Measurements from ENCODE around the gene MPP4. TPM values are rescaled to one million over a fixed set of nuclear protein-coding genes. Genes with fewer than 3 reads are reported as not detected.

The MPP4 gene
- total and polyA plus RNA-seq, 10 of the 15 experiments (the other 5 are each of a cell fraction or from before 2014, with no cell fraction given): 0.03 to 0.14 (median 0.05) TPM; not detected in 4

GRCh38 chr2:201600906-201601305, 97.5 kb downstream of the MPP4 start (continued):
- TF ChIP-seq, protein P1, sequence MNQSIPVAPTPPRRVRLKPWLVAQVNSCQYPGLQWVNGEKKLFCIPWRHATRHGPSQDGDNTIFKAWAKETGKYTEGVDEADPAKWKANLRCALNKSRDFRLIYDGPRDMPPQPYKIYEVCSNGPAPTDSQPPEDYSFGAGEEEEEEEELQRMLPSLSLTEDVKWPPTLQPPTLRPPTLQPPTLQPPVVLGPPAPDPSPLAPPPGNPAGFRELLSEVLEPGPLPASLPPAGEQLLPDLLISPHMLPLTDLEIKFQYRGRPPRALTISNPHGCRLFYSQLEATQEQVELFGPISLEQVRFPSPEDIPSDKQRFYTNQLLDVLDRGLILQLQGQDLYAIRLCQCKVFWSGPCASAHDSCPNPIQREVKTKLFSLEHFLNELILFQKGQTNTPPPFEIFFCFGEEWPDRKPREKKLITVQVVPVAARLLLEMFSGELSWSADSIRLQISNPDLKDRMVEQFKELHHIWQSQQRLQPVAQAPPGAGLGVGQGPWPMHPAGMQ (IDR thresholded peaks at IDR 0.05; ENCODE audit: borderline replicate concordance): no peak
- TF ChIP-seq CBX3 (IDR thresholded peaks at IDR 0.05; ENCODE audit: borderline replicate concordance, low read depth) (no peak), BACH1 (IDR thresholded peaks at IDR 0.05; ENCODE audit: borderline replicate concordance) (no peak), MYB (IDR thresholded peaks at IDR 0.05; ENCODE audit: borderline replicate concordance, low read depth, low read length) (no peak), PAX8 (IDR thresholded peaks at IDR 0.05) (no peak)
- TF ChIP-seq, protein P2, sequence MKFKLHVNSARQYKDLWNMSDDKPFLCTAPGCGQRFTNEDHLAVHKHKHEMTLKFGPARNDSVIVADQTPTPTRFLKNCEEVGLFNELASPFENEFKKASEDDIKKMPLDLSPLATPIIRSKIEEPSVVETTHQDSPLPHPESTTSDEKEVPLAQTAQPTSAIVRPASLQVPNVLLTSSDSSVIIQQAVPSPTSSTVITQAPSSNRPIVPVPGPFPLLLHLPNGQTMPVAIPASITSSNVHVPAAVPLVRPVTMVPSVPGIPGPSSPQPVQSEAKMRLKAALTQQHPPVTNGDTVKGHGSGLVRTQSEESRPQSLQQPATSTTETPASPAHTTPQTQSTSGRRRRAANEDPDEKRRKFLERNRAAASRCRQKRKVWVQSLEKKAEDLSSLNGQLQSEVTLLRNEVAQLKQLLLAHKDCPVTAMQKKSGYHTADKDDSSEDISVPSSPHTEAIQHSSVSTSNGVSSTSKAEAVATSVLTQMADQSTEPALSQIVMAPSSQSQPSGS (IDR thresholded peaks at IDR 0.05; ENCODE audit: low read length): no peak

DNA sequence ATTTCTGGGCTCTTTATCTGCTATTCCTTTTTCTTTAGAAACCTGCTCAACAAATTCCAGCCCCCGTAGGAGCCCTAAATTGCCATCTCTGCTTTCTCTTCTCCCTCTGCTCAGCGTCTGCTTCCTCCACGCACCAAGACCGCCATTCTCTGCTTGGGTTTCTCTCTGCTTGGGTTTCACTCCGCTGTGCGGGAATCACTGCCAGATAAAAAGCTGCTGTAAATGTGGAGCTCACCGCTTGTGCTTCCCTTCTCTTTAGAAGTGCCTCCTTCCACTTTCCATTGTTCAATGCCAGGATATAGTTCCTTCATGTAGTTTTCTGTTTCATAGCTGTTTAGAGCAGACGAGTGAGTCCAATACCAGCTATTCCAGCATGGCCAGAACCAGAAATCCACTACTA, 101.0 kb downstream of the MPP4 start:
- Histone ChIP-seq H3K27me3 (replicated peaks in 1 of 2; ENCODE audit: control insufficient read depth in 2 of 2, insufficient read depth in 2 of 2, low read length in 1 of 2) (no peaks in the 10 kb centered on the region), H2AFZ (ENCODE audit: control insufficient read depth, low read depth, low read length) (no peak overlapping the region), H3K36me3 (ENCODE audit: control insufficient read depth in 2 of 2, insufficient read depth in 2 of 2, low read length in 1 of 2) (no peaks in the 10 kb centered on the region), H3K27ac (ENCODE audit: control insufficient read depth, insufficient read depth) (no peak overlapping the region), H3K9ac (ENCODE audit: control insufficient read depth, insufficient read depth, low read length) (no peak overlapping the region), H4K20me1 (ENCODE audit: control insufficient read depth, insufficient read depth) (no peaks in the 10 kb centered on the region), H3K4me2 (ENCODE audit: control insufficient read depth, insufficient read depth) (no peak overlapping the region), H3K9me3 (replicated peaks; ENCODE audit: control insufficient read depth, insufficient read depth, low read length) (no peaks in the 10 kb centered on the region; the same call in 2 of the 3 replicates), H3K79me2 (ENCODE audit: control insufficient read depth, insufficient read depth, low read length) (no peaks in the 10 kb centered on the region), H3K4me1 (ENCODE audit: control insufficient read depth, insufficient read depth, low read length) (no peaks in the 10 kb centered on the region), H3K4me3 (no peak overlapping the region)
- FAIRE-seq (no peak), DNase-seq (ENCODE audit: low read depth, low spot score) (no peak), ATAC-seq (no peak)
- intact Hi-C loops (cut with micrococcal nuclease; ENCODE audit: unreplicated experiment): no loop called here
- no TSS peak for BruUV-seq (replicated peaks)
- WGBS (ENCODE audit: insufficient coverage, insufficient replicate concordance, low lambda C conversion rate, missing lambda C conversion rate): 54% methylated on average over 8 of the region's 8 CpGs
- ChIA-PET POLR2A (no interaction called here), RAD21 (ENCODE audit: unreplicated experiment) (no interaction called here), CTCF (no interaction called here), SMC1A (ENCODE audit: uncharacterized antibody, unreplicated experiment) (no interaction called here)
- in situ Hi-C loops (cut with MboI): no loop called here
- TF ChIP-seq PAX5 (IDR thresholded peaks at IDR 0.05; ENCODE audit: borderline replicate concordance, low read depth, low read length) (no peak), E2F4 (IDR thresholded peaks at IDR 0.05; ENCODE audit: low read depth, low read length) (no peak), MEF2B (IDR thresholded peaks at IDR 0.05; ENCODE audit: partially characterized antibody, poor library complexity, severe bottlenecking) (no peak), POU2F2 (IDR thresholded peaks at IDR 0.05; ENCODE audit: borderline replicate concordance, low read depth, low read length) (no peak), CREM (IDR thresholded peaks at IDR 0.05; ENCODE audit: low read depth) (no peak), TCF3 (IDR thresholded peaks at IDR 0.05; ENCODE audit: borderline replicate concordance, insufficient read depth, low read depth, low read length) (no peak), ZNF622 (IDR thresholded peaks at IDR 0.05) (no peak), GATAD2B (conservative IDR thresholded peaks at IDR 0.05; ENCODE audit: low read depth) (no peak), HDGF (IDR thresholded peaks at IDR 0.05) (no peak), SUZ12 (IDR thresholded peaks at IDR 0.05; ENCODE audit: unreplicated experiment) (no peak)
- TF ChIP-seq, protein P3, sequence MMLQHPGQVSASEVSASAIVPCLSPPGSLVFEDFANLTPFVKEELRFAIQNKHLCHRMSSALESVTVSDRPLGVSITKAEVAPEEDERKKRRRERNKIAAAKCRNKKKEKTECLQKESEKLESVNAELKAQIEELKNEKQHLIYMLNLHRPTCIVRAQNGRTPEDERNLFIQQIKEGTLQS (IDR thresholded peaks at IDR 0.05; ENCODE audit: borderline replicate concordance, extremely low read depth, low read depth, low read length): no peak
- TF ChIP-seq, protein P2 (IDR thresholded peaks at IDR 0.05; ENCODE audit: low read length): no peak
